CD14-positive monocyte (primary cell): ENCODE results near the gene MIEF1. TPM values are rescaled to one million over a fixed set of nuclear protein-coding genes. Genes with fewer than 3 reads are reported as not detected.

Source experiments
- DNase-seq, 3 donors: peaks; one replicate each; pipeline ENCODE4 v3.0.0-alpha.2; 2011 to 2022
- H2AFZ ChIP-seq: 2 replicates; pipeline ENCODE4 v1.6.0; 2012; ENCODE audit warnings: mild to moderate bottlenecking, low read depth, low read length, inconsistent platforms; ENCODE audit not compliant: insufficient read depth, poor library complexity, severe bottlenecking
- H3K27ac ChIP-seq, 2 donors: 1 replicate in 1 of 2; 2 replicates in 1 of 2; pipeline ENCODE4 v1.5.1; 2012 to 2013; ENCODE audit warnings: low read length in 2 of 2, control low read depth in 1 of 2, inconsistent platforms in 1 of 2, low read depth in 1 of 2, mild to moderate bottlenecking in 1 of 2
- H3K27me3 ChIP-seq, 2 donors: one replicate each; pipeline versions ENCODE4 v1.6.0 to v1.6.1; 2011 to 2013; ENCODE audit warnings: low read length in 2 of 2; ENCODE audit not compliant: control insufficient read depth in 2 of 2, insufficient read depth in 2 of 2
- H3K36me3 ChIP-seq, 2 donors: replicated peaks in 1 of 2; 1 replicate in 1 of 2; 2 replicates in 1 of 2; pipeline versions ENCODE4 v1.5.1 to v1.6.1; 2012 to 2013; ENCODE audit warnings: low read length in 2 of 2, control low read depth in 1 of 2, inconsistent platforms in 1 of 2, mild to moderate bottlenecking in 1 of 2; ENCODE audit not compliant: insufficient read depth in 2 of 2, control insufficient read depth in 1 of 2
- H3K4me1 ChIP-seq, 2 donors: 1 replicate in 1 of 2; 2 replicates in 1 of 2; pipeline versions ENCODE4 v1.5.1 to v1.6.1; 2012 to 2013; ENCODE audit warnings: low read length in 2 of 2, control low read depth in 1 of 2, inconsistent platforms in 1 of 2, mild to moderate bottlenecking in 1 of 2, moderate library complexity in 1 of 2; ENCODE audit not compliant: insufficient read depth in 2 of 2, control insufficient read depth in 1 of 2
- H3K4me2 ChIP-seq: replicated peaks from 2 replicates; pipeline ENCODE3; 2012; ENCODE audit warnings: low read length, moderate library complexity, mild to moderate bottlenecking; ENCODE audit not compliant: poor library complexity, severe bottlenecking; ENCODE audit errors: extremely low read depth
- H3K4me3 ChIP-seq, 3 experiments: fragments of 200-600 bp in 1 of 3; sonication (generic) in 1 of 3; replicated peaks in 1 of 3; 1 replicate in 2 of 3; 2 replicates in 1 of 3; pipeline ENCODE4 v1.5.1; 2011 to 2013; ENCODE audit warnings: low read length in 3 of 3, mild to moderate bottlenecking in 3 of 3, control low read depth in 2 of 3, low read depth in 2 of 3, inconsistent platforms in 1 of 3, moderate library complexity in 1 of 3
- H3K79me2 ChIP-seq: 2 replicates; pipeline ENCODE4 v1.6.0; 2012; ENCODE audit warnings: mild to moderate bottlenecking, control low read depth, inconsistent platforms, low read length, moderate library complexity; ENCODE audit not compliant: insufficient read depth
- H3K9ac ChIP-seq: 2 replicates; pipeline ENCODE4 v1.6.0; 2017; ENCODE audit warnings: low read length, mild to moderate bottlenecking; ENCODE audit not compliant: insufficient read depth, poor library complexity, severe bottlenecking
- H3K9me3 ChIP-seq, 2 donors: replicated peaks in 1 of 2; 1 replicate in 1 of 2; 2 replicates in 1 of 2; pipeline versions ENCODE4 v1.5.1 to v1.6.1; 2012 to 2013; ENCODE audit warnings: low read length in 2 of 2, control low read depth in 1 of 2; ENCODE audit not compliant: control insufficient read depth in 1 of 2, insufficient read depth in 1 of 2
- H4K20me1 ChIP-seq: 2 replicates; pipeline ENCODE4 v1.6.0; 2012; ENCODE audit warnings: mild to moderate bottlenecking, low read length, control low read depth, moderate library complexity; ENCODE audit not compliant: insufficient read depth
- H3K27ac Mint-ChIP-seq, 7 donors: one replicate each; pipeline ENCODE4 v1.8.0; 2020; ENCODE audit warnings: mild to moderate bottlenecking in 7 of 7, mixed read lengths in 7 of 7, moderate library complexity in 6 of 7, inconsistent platforms in 2 of 7
- H3K27me3 Mint-ChIP-seq, 3 donors: one replicate each; pipeline ENCODE4 v1.8.0; 2021 to 2022; ENCODE audit warnings: low read depth in 3 of 3, mild to moderate bottlenecking in 3 of 3, mixed read lengths in 3 of 3, moderate library complexity in 3 of 3, inconsistent platforms in 1 of 3
- H3K36me3 Mint-ChIP-seq, 2 donors: one replicate each; pipeline ENCODE4 v1.8.0; 2020; ENCODE audit warnings: mixed read lengths in 2 of 2, inconsistent platforms in 1 of 2, mild to moderate bottlenecking in 1 of 2
- H3K4me1 Mint-ChIP-seq: one replicate; pipeline ENCODE4 v1.8.0; 2020; ENCODE audit warnings: mild to moderate bottlenecking, mixed read lengths
- H3K4me3 Mint-ChIP-seq, 2 donors: one replicate each; pipeline ENCODE4 v1.8.0; 2020; ENCODE audit warnings: mild to moderate bottlenecking in 2 of 2, mixed read lengths in 2 of 2, moderate library complexity in 1 of 2
- H3K9me3 Mint-ChIP-seq, 7 donors: one replicate each; pipeline ENCODE4 v1.8.0; 2020 to 2022; ENCODE audit warnings: mixed read lengths in 7 of 7, mild to moderate bottlenecking in 6 of 7, moderate library complexity in 6 of 7, inconsistent platforms in 2 of 7
- WGBS: methylation state at CpG from one replicate; pipeline ENCODE4 v1.1.5; 2013; ENCODE audit warnings: missing lambda C conversion rate; ENCODE audit not compliant: insufficient coverage; 5-methylcytosine and 5-hydroxymethylcytosine counted together
- intact Hi-C, 2 donors: fragments of 100-400 bp; cut with micrococcal nuclease; formaldehyde crosslinking; loops; one replicate each; pipeline versions ENCODE4 v1.15.0 to v1.15.1; 2023
- polyA plus RNA-seq, 3 donors: library from polyadenylated mRNA; depleted of rRNA in 1 of 3; unstranded in 2 of 3; stranded (reverse) in 1 of 3; fragments of 300-500 nt in 2 of 3; fragments of >200 nt in 1 of 3; fragmentation: Illumina TruSeq in 2 of 3; gene quantifications; 1 replicate in 2 of 3; 2 replicates in 1 of 3; pipeline ENCODE4 v1.2.3, GENCODE V29; 2012 to 2021
- TF ChIP-seq, protein P1 (sequence below): fragments of 200-600 bp; IDR thresholded peaks from one replicate; pipeline ENCODE4 v1.8.0; 2022; ENCODE audit warnings: antibody characterized with exemption, mild to moderate bottlenecking

The MIEF1 gene
- polyA plus RNA-seq, 3 donors: 9.4 to 14.0 (median 13.3) TPM

DNA sequence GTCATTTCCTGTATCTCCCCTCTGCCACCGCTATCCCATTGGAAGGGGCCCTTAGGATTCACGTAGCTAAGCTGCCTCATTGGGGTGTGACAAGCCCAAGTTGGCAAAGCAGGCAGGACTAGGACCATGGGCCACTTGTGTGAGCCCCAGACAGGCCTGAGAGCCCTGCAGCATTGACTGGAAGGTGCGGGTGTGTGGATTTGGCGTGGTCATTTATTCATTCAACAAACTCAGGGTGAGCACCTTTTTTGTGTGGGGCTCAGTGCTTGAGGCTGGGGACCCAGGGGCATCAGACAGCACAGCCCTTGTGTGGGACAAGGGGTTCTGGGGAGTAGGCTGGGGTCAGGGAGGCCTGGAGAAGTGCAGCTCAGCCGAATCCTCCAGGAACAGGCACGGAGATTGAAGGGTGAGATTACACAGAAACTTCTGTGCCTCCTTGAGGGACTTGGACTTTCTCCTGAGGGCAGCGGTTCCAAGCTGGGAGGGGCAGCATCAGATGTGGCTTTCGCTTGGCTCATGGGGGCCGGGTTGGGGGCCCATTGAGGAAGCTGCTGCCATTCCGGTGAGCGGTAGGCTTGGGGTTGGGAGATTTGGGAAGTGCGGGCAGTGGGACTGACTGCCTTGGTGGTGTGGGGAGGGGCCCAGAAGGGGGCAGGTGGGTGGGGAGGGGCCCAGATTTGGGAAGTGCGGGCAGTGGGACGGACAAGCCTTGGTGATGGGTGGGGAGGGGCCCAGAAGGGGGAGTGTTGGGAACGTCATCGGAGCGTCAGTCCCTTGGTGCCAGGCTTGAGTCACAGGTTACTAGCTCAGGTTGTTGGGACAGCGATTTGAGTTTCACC lies 33.4 kb upstream of the MIEF1 start:
- Histone ChIP-seq H3K4me1 (peaks cover 44 to 49% of the 10 kb centered on the region in 2 donors), H3K27me3 (no peaks in the 10 kb centered on the region), H2AFZ (no peak overlapping the region), H4K20me1 (no peaks in the 10 kb centered on the region), H3K4me3 (no peak overlapping the region), H3K27ac (no peak overlapping the region), H3K36me3 (no peaks in the 10 kb centered on the region), H3K9ac (no peak overlapping the region), H3K9me3 (no peaks in the 10 kb centered on the region), H3K4me2 (peak overlapping the region; percentile 17), H3K79me2 (no peaks in the 10 kb centered on the region)
- TF ChIP-seq, protein P1, sequence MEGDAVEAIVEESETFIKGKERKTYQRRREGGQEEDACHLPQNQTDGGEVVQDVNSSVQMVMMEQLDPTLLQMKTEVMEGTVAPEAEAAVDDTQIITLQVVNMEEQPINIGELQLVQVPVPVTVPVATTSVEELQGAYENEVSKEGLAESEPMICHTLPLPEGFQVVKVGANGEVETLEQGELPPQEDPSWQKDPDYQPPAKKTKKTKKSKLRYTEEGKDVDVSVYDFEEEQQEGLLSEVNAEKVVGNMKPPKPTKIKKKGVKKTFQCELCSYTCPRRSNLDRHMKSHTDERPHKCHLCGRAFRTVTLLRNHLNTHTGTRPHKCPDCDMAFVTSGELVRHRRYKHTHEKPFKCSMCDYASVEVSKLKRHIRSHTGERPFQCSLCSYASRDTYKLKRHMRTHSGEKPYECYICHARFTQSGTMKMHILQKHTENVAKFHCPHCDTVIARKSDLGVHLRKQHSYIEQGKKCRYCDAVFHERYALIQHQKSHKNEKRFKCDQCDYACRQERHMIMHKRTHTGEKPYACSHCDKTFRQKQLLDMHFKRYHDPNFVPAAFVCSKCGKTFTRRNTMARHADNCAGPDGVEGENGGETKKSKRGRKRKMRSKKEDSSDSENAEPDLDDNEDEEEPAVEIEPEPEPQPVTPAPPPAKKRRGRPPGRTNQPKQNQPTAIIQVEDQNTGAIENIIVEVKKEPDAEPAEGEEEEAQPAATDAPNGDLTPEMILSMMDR: no peak
- Mint-ChIP-seq H3K4me1 (peaks cover 54% of the 10 kb centered on the region), H3K36me3 (no peaks in the 10 kb centered on the region), H3K4me3 (peak overlapping the region in 1 of 2 donors; percentile 46), H3K27me3 (peaks cover 4 to 20% (median 6%) of the 10 kb centered on the region in 3 donors), H3K9me3 (peaks cover 0 to 5% (median 0%) of the 10 kb centered on the region in 7 donors), H3K27ac (peak overlapping the region in 6 of 7 donors; percentile 27 to 80 (median 63))
- WGBS: 30% methylated on average over 16 of the region's 18 CpGs
- intact Hi-C loops: no loop called here
- DNase-seq: peak; percentile 45 to 75 (median 58)

DNA sequence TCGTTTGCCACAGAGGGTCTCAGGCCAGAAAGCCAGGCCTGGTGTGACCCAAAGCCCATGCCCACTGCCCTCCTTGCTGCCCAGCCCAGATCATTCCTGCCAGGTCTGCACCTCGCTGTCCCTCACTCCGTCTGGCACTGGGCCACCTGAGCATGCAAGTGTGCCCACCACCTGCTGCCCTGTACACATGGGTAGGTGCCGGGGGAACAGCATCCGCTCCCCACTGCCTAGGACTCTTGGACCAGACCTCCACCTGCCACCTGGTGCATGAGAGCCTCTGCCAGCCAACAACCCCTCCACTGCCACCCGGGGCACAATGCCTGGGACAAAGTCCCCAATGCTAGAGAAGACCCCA lies 32.8 kb upstream of the MIEF1 start:
- H3K9me3 ChIP-seq: no peaks in the 10 kb centered on the region
- H3K79me2 ChIP-seq: no peaks in the 10 kb centered on the region
- H3K4me1 Mint-ChIP-seq: peaks cover 54% of the 10 kb centered on the region
- peaks cover 2 to 18% (median 6%) of the 10 kb centered on the region in 3 donors for H3K27me3 Mint-ChIP-seq
- WGBS: 62% methylated on average over 3 of the region's 6 CpGs
- H3K4me3 ChIP-seq: no peak overlapping the region
- no peaks in the 10 kb centered on the region for H3K27me3 ChIP-seq
- DNase-seq: no peak
- H3K4me3 Mint-ChIP-seq: peak overlapping the region in 1 of 2 donors; percentile 46
- no peak overlapping the region for H3K9ac ChIP-seq
- H3K27ac Mint-ChIP-seq: peak overlapping the region in 4 of 7 donors; percentile 35 to 76 (median 44)
- intact Hi-C loops: no loop called here
- TF ChIP-seq, protein P1: no peak
- H3K27ac ChIP-seq: no peak overlapping the region
- H3K36me3 Mint-ChIP-seq: no peaks in the 10 kb centered on the region
- H4K20me1 ChIP-seq: no peaks in the 10 kb centered on the region
- peaks cover 0 to 5% (median 0%) of the 10 kb centered on the region in 7 donors for H3K9me3 Mint-ChIP-seq
- peak overlapping the region; percentile 17 for H3K4me2 ChIP-seq
- H3K4me1 ChIP-seq: peaks cover 44 to 49% of the 10 kb centered on the region in 2 donors
- H3K36me3 ChIP-seq: no peaks in the 10 kb centered on the region
- H2AFZ ChIP-seq: no peak overlapping the region
